RKO (cell line): Measurements from ENCODE around the gene SLC2A9.
A peak's percentile ranks its signal among the peaks of the same experiment; 100 is the strongest.
"Not testable (repeated sequence)": the region's sequence is repeated elsewhere in the genome, so short reads cannot be mapped to it uniquely, and the experiment has no call there.

Experiments
- DNase-seq: peaks from one replicate; pipeline ENCODE4 v3.0.0-alpha.2; 2016; ENCODE audit warnings: low spot score

SLC2A9 gene

GRCh38 chr4:9826551-9826950 lies 194.7 kb downstream of the SLC2A9 start:
- no peak for DNase-seq

- no peak for DNase-seq
These were observed 196.2 kb downstream of the SLC2A9 start for GRCh38 chr4:9825049-9825448.

DNA sequence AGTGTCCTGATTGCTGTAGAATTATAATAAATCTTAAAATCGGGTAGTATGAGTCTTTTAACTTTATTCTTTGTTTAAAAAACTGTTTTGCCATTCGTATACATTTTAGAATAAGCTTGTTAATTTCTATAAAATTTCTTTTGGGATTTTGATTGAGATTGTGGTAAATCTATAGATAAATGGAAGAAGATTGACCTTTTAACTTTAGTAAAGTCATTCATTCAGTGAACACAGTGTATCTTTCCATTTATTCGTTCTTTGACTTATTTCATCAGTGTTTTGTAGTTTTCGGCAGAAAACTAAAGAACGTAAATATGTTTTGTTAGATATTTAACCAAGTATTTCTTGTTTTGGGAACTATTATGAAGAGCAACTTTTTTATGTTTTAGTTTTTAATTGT lies 201.0 kb downstream of the SLC2A9 start:
- no peak for DNase-seq

GRCh38 chr4:9816285-9816684 lies 205.0 kb downstream of the SLC2A9 start:
- no peak for DNase-seq

DNA sequence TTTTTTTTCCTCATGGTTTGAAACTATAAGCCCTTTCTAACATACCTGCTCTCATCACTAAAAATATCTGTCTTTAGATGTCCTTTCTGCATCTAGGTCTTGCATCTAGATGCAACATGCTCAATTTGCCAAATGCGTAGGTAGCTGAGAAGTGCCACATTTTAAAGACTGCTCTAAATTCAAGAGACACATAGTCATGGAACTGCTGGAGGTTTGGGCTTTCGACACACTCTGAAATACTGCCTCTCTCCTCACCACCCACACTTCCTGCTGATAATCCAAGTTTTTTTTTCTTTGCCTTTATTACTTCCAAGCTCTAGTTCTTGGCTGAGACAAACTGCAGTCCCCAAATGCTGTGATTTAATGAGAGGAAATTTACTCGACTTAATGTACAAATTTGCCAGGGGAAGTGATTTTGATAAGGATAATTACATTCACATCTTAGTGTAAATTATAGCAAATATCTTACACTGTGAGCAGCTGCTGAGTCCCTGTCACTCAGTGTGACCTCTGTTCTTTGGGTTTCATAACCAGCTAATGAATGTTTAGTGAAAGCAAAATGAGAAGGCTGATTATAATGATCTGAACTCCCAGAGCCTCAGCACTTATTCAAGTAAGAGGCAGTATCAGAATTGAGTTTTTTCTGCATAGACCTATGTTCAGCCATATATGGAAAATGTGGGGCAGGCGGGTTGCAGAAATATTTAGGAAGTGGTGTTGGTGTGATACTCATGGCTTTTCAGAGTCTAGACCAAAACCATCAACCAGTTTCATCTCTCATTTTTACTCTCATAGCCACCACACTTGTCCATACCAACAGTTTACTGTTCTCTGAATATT lies 208.6 kb downstream of the SLC2A9 start:
- DNase-seq = no peak

DNA sequence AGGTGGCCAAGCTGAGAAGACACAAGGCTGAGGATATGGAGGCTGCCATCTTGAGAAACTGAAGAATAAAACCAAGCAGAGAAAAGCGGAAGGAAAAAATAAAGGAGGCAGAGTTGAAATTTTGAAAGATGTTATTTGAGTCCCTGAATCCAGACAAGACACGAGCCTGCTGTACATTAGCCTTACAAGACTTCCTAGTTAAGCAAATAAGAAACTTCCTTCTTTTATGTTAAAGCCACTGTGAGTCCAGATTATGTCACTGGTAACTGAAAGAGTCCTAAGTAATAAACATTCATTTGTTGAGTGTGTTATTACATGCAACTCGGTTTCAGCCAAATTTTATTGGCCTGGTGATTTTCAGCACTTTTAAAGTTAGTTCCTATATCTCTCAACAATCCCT lies 209.5 kb downstream of the SLC2A9 start:
- no peak for DNase-seq

DNA sequence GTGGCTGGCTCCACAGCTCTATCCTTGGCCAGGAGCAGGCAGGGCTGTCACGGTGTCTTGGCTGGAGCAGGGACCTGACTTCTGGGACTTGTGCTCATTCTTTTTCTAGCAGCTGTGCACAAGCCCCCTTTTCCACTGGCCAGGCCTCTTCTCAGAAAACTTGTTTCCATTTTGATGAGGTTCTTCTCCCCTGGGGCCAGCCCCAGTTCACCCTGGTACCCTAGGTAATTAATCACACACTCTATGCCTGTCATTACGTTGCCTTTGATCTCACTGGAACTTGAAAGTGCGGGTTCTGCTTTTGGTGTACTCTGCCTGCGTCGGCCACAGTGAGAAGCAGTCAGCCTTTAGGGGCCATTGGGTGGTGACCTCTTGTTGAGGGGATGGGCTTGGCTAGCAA lies 213.2 kb downstream of the SLC2A9 start:
- DNase-seq = no peak

GRCh38 chr4:9804918-9805317 lies 216.4 kb downstream of the SLC2A9 start:
- peak; percentile 22 for DNase-seq

GRCh38 chr4:9800848-9801247 lies 220.4 kb downstream of the SLC2A9 start:
- no peak for DNase-seq

DNA sequence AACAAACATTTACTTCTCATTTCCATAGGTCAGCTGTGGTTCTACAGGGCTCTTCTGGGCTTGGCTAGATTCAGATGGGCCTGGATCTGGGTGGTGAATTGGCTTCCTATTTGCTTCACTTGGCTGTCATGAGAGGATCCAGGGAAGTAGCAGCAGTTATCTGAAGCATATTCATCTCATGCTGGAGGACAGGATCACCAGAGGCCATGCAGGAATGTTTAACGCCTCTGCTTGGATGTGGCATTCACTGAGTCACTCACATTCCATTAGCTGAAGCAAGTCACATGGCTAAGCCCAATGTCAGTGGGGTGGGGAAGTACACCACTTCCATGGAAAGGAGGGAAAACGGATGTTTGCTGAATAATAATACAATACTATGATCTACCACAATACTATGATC lies 224.7 kb downstream of the SLC2A9 start:
- not testable (repeated sequence) for DNase-seq

GRCh38 chr4:9792381-9792780 lies 228.9 kb downstream of the SLC2A9 start:
- no peak for DNase-seq

GRCh38 chr4:9785891-9786290 lies 235.4 kb downstream of the SLC2A9 start:
- DNase-seq = not testable (repeated sequence)

DNA sequence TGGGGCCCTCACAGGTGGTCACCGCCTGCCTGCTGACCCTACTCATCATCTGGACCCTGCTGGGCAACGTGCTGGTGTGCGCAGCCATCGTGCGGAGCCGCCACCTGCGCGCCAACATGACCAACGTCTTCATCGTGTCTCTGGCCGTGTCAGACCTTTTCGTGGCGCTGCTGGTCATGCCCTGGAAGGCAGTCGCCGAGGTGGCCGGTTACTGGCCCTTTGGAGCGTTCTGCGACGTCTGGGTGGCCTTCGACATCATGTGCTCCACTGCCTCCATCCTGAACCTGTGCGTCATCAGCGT lies 239.2 kb downstream of the SLC2A9 start:
- DNase-seq = no peak

- DNase-seq = no peak
These were observed 239.8 kb downstream of the SLC2A9 start, which contains the start of gene DRD5 for GRCh38 chr4:9781343-9782135. Gene DRD5 (plus strand): TSS chr4:9781634. CDS start chr4:9782030, 396 bp downstream.
